PC-9 (cell line): ENCODE measurements around the gene CHST7.

Experiments
- EZH2 ChIP-seq: fragments of 200-600 bp; sonication (generic); IDR thresholded peaks from 2 replicates; pipeline ENCODE4 v1.8.0; 2017; ENCODE audit warnings: antibody characterized with exemption, low read depth
- TF ChIP-seq, protein P1 (sequence below): fragments of 200-600 bp; sonication (generic); conservative IDR thresholded peaks from 2 replicates; pipeline ENCODE4 v1.6.1; 2017; ENCODE audit warnings: mixed run types, antibody characterized with exemption, mild to moderate bottlenecking, moderate library complexity

DNA sequence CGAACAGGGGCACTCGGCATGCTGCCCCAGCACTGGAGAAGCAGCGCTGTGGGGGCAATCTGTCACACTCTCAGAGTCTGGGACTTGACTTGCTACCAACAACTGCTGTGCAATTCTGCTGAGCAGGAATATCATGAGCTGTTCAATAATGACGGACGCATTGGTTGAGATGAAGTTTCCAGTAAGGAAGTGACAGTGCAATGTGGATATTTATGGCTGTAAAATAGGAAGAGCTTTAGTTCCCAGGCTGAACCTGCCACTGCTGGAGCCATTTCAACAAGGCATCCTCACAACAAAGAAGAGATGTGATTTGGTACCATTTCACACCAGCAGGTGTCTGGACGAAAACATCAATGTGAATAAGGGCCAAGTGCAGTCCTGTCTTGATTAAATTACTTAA, 24.2 kb downstream of the CHST7 start:
- TF ChIP-seq, protein P1, sequence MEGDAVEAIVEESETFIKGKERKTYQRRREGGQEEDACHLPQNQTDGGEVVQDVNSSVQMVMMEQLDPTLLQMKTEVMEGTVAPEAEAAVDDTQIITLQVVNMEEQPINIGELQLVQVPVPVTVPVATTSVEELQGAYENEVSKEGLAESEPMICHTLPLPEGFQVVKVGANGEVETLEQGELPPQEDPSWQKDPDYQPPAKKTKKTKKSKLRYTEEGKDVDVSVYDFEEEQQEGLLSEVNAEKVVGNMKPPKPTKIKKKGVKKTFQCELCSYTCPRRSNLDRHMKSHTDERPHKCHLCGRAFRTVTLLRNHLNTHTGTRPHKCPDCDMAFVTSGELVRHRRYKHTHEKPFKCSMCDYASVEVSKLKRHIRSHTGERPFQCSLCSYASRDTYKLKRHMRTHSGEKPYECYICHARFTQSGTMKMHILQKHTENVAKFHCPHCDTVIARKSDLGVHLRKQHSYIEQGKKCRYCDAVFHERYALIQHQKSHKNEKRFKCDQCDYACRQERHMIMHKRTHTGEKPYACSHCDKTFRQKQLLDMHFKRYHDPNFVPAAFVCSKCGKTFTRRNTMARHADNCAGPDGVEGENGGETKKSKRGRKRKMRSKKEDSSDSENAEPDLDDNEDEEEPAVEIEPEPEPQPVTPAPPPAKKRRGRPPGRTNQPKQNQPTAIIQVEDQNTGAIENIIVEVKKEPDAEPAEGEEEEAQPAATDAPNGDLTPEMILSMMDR: no peak
- no peak for TF ChIP-seq EZH2
